Measurements from ENCODE around the gene ASZ1. TPM values are rescaled to one million over a fixed set of nuclear protein-coding genes. Genes with fewer than 3 reads are reported as not detected.

Gene ASZ1
- total RNA-seq, 3 donors from 2014 or later (not counting 1 experiment from before 2014, with no cell fraction given): not detected

GRCh38 chr7:117383483-117384189 is 43.7 kb downstream of the ASZ1 start:
- H3K4me1 ChIP-seq (ENCODE audit: control insufficient read depth, insufficient read depth, low read length): no peaks in the 10 kb centered on the region
- TF ChIP-seq, protein P1, sequence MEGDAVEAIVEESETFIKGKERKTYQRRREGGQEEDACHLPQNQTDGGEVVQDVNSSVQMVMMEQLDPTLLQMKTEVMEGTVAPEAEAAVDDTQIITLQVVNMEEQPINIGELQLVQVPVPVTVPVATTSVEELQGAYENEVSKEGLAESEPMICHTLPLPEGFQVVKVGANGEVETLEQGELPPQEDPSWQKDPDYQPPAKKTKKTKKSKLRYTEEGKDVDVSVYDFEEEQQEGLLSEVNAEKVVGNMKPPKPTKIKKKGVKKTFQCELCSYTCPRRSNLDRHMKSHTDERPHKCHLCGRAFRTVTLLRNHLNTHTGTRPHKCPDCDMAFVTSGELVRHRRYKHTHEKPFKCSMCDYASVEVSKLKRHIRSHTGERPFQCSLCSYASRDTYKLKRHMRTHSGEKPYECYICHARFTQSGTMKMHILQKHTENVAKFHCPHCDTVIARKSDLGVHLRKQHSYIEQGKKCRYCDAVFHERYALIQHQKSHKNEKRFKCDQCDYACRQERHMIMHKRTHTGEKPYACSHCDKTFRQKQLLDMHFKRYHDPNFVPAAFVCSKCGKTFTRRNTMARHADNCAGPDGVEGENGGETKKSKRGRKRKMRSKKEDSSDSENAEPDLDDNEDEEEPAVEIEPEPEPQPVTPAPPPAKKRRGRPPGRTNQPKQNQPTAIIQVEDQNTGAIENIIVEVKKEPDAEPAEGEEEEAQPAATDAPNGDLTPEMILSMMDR (IDR thresholded peaks at IDR 0.05): no peak
- no peaks in the 10 kb centered on the region for H3K4me1 Mint-ChIP-seq
- no peaks in the 10 kb centered on the region for H3K36me3 ChIP-seq (ENCODE audit: control insufficient read depth, insufficient read depth, low read length)
- no peak overlapping the region for H3K27ac Mint-ChIP-seq
- H3K9me3 ChIP-seq (ENCODE audit: control insufficient read depth, insufficient read depth, low read length): no peaks in the 10 kb centered on the region
- H3K27ac ChIP-seq (ENCODE audit: low read length): no peak overlapping the region
- no peaks in the 10 kb centered on the region for H3K27me3 ChIP-seq (ENCODE audit: control insufficient read depth, insufficient read depth, low read length)
- ATAC-seq (no peak), DNase-seq (no peak)
- intact Hi-C loops (cut with micrococcal nuclease): no loop called here
- no peak overlapping the region for H3K4me3 ChIP-seq (ENCODE audit: low read length)
- WGBS (ENCODE audit: insufficient coverage): 95% methylated on average over 2 of the region's 3 CpGs
- no peak overlapping the region for H3K4me3 Mint-ChIP-seq
- no peaks in the 10 kb centered on the region for H3K27me3 Mint-ChIP-seq (ENCODE audit: low read depth in 2 of 2)
- peaks cover 5% of the 10 kb centered on the region for H3K36me3 Mint-ChIP-seq
- H3K9me3 Mint-ChIP-seq: peaks cover 9 to 10% of the 10 kb centered on the region in 2 donors

- no peak overlapping the region for H3K27ac Mint-ChIP-seq
- no peaks in the 10 kb centered on the region for H3K36me3 Mint-ChIP-seq
- H3K4me1 ChIP-seq (ENCODE audit: control insufficient read depth, insufficient read depth, low read length): no peaks in the 10 kb centered on the region
- H3K9me3 ChIP-seq (ENCODE audit: control insufficient read depth, insufficient read depth, low read length): no peaks in the 10 kb centered on the region
- peaks cover 7% of the 10 kb centered on the region in 2 donors for H3K9me3 Mint-ChIP-seq
- no peaks in the 10 kb centered on the region for H3K27me3 Mint-ChIP-seq (ENCODE audit: low read depth in 2 of 2)
- no CpG with 5 or more reads among the region's 2 CpGs for WGBS (ENCODE audit: insufficient coverage)
- TF ChIP-seq, protein P1 (IDR thresholded peaks at IDR 0.05): no peak
- DNase-seq (no peak), ATAC-seq (no peak)
- no peaks in the 10 kb centered on the region for H3K27me3 ChIP-seq (ENCODE audit: control insufficient read depth, insufficient read depth, low read length)
- no peaks in the 10 kb centered on the region for H3K36me3 ChIP-seq (ENCODE audit: control insufficient read depth, insufficient read depth, low read length)
- intact Hi-C loops (cut with micrococcal nuclease): no loop called here
- H3K4me3 ChIP-seq (ENCODE audit: low read length): no peak overlapping the region
- no peak overlapping the region for H3K4me3 Mint-ChIP-seq
- no peaks in the 10 kb centered on the region for H3K4me1 Mint-ChIP-seq
- no peak overlapping the region for H3K27ac ChIP-seq (ENCODE audit: low read length)
Observed at GRCh38 chr7:117383046-117383445, 44.2 kb downstream of the ASZ1 start.

DNA sequence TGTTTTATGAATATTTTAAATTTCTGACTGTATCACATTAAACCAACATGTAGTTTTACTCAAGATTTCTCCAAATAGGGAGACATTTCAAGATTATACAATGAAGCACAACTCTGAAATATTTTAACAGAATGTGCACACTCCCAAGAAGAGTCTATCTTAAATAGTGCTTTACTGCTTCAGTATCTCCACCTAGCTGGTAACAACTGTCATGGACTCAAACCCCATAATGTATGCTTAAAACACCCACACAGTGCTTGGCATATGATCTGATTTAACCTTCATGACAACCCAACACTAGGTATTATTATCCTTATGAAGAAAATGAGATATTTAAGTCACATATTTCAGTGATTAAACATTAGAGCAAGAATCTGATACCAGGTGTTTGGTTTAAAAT is 45.9 kb downstream of the ASZ1 start:
- no peaks in the 10 kb centered on the region for H3K36me3 ChIP-seq (ENCODE audit: control insufficient read depth, insufficient read depth, low read length)
- no peaks in the 10 kb centered on the region for H3K4me1 Mint-ChIP-seq
- TF ChIP-seq, protein P1 (IDR thresholded peaks at IDR 0.05): no peak
- no peak overlapping the region for H3K4me3 Mint-ChIP-seq
- H3K9me3 Mint-ChIP-seq: no peaks in the 10 kb centered on the region
- H3K27ac ChIP-seq (ENCODE audit: low read length): no peak overlapping the region
- no peaks in the 10 kb centered on the region for H3K9me3 ChIP-seq (ENCODE audit: control insufficient read depth, insufficient read depth, low read length)
- no peak overlapping the region for H3K27ac Mint-ChIP-seq
- intact Hi-C loops (cut with micrococcal nuclease): no loop called here
- H3K4me3 ChIP-seq (ENCODE audit: low read length): no peak overlapping the region
- no peaks in the 10 kb centered on the region for H3K36me3 Mint-ChIP-seq
- no peaks in the 10 kb centered on the region for H3K4me1 ChIP-seq (ENCODE audit: control insufficient read depth, insufficient read depth, low read length)
- no peaks in the 10 kb centered on the region for H3K27me3 ChIP-seq (ENCODE audit: control insufficient read depth, insufficient read depth, low read length)
- no peak for DNase-seq
- ATAC-seq: no peak
- no peaks in the 10 kb centered on the region for H3K27me3 Mint-ChIP-seq (ENCODE audit: low read depth in 2 of 2)

DNA sequence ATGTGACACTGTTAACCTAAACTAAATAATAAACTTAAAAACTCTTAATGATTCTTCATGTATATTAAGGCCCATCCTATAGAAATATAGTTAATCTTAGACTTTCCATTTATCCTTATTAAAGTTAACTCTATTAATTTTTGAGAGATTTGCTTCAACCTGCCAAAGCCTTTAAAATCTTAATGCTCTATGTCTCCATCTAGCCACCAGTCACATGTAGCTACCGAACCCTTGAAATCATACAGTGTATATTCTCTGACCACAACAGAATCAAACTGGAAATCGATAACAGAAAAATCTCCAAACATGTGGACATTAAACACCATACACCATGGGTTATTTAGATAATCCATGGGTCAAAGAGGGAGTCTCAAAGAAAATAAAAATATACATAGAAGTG is 51.9 kb downstream of the ASZ1 start:
- Histone ChIP-seq H3K36me3 (ENCODE audit: control insufficient read depth, insufficient read depth, low read length) (no peaks in the 10 kb centered on the region), H3K4me3 (ENCODE audit: low read length) (no peak overlapping the region), H3K4me1 (ENCODE audit: control insufficient read depth, insufficient read depth, low read length) (no peaks in the 10 kb centered on the region), H3K27me3 (ENCODE audit: control insufficient read depth, insufficient read depth, low read length) (no peaks in the 10 kb centered on the region), H3K27ac (ENCODE audit: low read length) (no peak overlapping the region), H3K9me3 (ENCODE audit: control insufficient read depth, insufficient read depth, low read length) (no peaks in the 10 kb centered on the region)
- H3K36me3 Mint-ChIP-seq: no peaks in the 10 kb centered on the region
- no peak for ATAC-seq
- H3K27me3 Mint-ChIP-seq (ENCODE audit: low read depth in 2 of 2): no peaks in the 10 kb centered on the region
- no peak overlapping the region for H3K4me3 Mint-ChIP-seq
- no peaks in the 10 kb centered on the region for H3K4me1 Mint-ChIP-seq
- no peaks in the 10 kb centered on the region for H3K9me3 Mint-ChIP-seq
- no peak overlapping the region for H3K27ac Mint-ChIP-seq
- TF ChIP-seq, protein P1 (IDR thresholded peaks at IDR 0.05): no peak
- DNase-seq: no peak
- WGBS (ENCODE audit: insufficient coverage): 90% methylated on average over 1 of the region's 2 CpGs
- intact Hi-C loops (cut with micrococcal nuclease): no loop called here
